K562 (cell line): Measurements from ENCODE around the gene PODN.

Experiments used
- CEBPZ ChIP-seq: fragments of 150-350 bp; IDR thresholded peaks from 2 replicates; pipeline ENCODE4 v1.6.1; 2014; ENCODE audit warnings: low read depth, mild to moderate bottlenecking, low read length, borderline replicate concordance
- CTCF ChIP-seq, 3 experiments: IDR thresholded peaks in 2 of 3; conservative IDR thresholded peaks in 1 of 3; 2 replicates each; pipeline ENCODE4 v1.5.1; 2011 to 2012; ENCODE audit warnings: low read length in 3 of 3, mild to moderate bottlenecking in 3 of 3, control low read depth in 2 of 3, improper control_type of control experiment in 1 of 3, inconsistent platforms in 1 of 3, low read depth in 1 of 3, mixed read lengths in 1 of 3, moderate library complexity in 1 of 3; ENCODE audit not compliant: insufficient read depth in 2 of 3
- FOSL1 ChIP-seq: fragments of 200-800 bp; sonication (Bioruptor generic); conservative IDR thresholded peaks from 2 replicates; pipeline ENCODE4 v1.6.1; 2016; ENCODE audit warnings: missing genetic modification characterization, missing compliant biosample characterization
- HDGF ChIP-seq: fragments of 450-650 bp; IDR thresholded peaks from 2 replicates; pipeline ENCODE4 v1.6.1; 2016
- HMGXB4 ChIP-seq: sonication (generic); formaldehyde crosslinking; IDR thresholded peaks from 2 replicates; pipeline ENCODE4 v1.8.1; 2023; ENCODE audit warnings: mild to moderate bottlenecking, missing genetic modification reagents
- REST ChIP-seq, 2 experiments: fragments of 450-650 bp; formaldehyde crosslinking in 1 of 2; IDR thresholded peaks; 2 replicates each; pipeline versions ENCODE4 v1.4.0 to v1.6.1; 2014 to 2020; ENCODE audit warnings: mild to moderate bottlenecking in 2 of 2, borderline replicate concordance in 1 of 2, low read depth in 1 of 2
- USF2 ChIP-seq: sonication (generic); formaldehyde crosslinking; IDR thresholded peaks from 2 replicates; pipeline ENCODE4 v1.5.0; 2020; ENCODE audit warnings: missing genetic modification reagents
- ZKSCAN8 ChIP-seq: fragments of 200-800 bp; sonication (Bioruptor generic); IDR thresholded peaks from 2 replicates; pipeline ENCODE4 v1.6.1; 2016; ENCODE audit warnings: missing genetic modification characterization, missing compliant biosample characterization
- ZNF655 ChIP-seq: fragments of 250-450 bp; sonication (Bioruptor Pico); IDR thresholded peaks from 2 replicates; pipeline ENCODE4 v1.5.0; 2021

- TF ChIP-seq REST (IDR thresholded peaks at IDR 0.05; ENCODE audit: borderline replicate concordance): no peak
- no peak for TF ChIP-seq REST (CRISPR knock-in tag; IDR thresholded peaks at IDR 0.05; ENCODE audit: low read depth)
- no peak for TF ChIP-seq ZKSCAN8 (CRISPR knock-in tag)
- no peak for TF ChIP-seq CTCF (IDR thresholded peaks at IDR 0.05 in 2 of 3, conservative IDR thresholded peaks at IDR 0.05 in 1 of 3; ENCODE audit: insufficient read depth in 2 of 3, low read depth in 1 of 3, low read length in 3 of 3)
- no peak for TF ChIP-seq CEBPZ
- TF ChIP-seq USF2: no peak
- no peak for TF ChIP-seq HMGXB4 (CRISPR knock-in tag)
- no peak for TF ChIP-seq FOSL1 (tag)
- TF ChIP-seq HDGF: no peak
- no peak for TF ChIP-seq ZNF655 (CRISPR knock-in tag)
These were observed 11.9 kb downstream of the PODN start for GRCh38 chr1:53073868-53074311.
